DOHH2 (cell line): ENCODE measurements around the gene WDR7.

ENCODE experiments used
- H3F3A ChIP-seq: fragments of 200-600 bp; sonication (generic), shearing (Covaris generic); 2 replicates; pipeline ENCODE4 v1.6.0; 2016; ENCODE audit warnings: antibody characterized with exemption, mild to moderate bottlenecking; ENCODE audit not compliant: control insufficient read depth, insufficient read depth
- H3K27ac ChIP-seq: fragments of 200-600 bp; sonication (generic); 2 replicates; pipeline ENCODE4 v1.5.1; 2014; ENCODE audit warnings: low read depth, mild to moderate bottlenecking, low read length, moderate library complexity
- H3K27me3 ChIP-seq: fragments of 200-600 bp; sonication (generic); 2 replicates; pipeline ENCODE4 v1.6.1; 2014; ENCODE audit warnings: mild to moderate bottlenecking, low read length, mixed read lengths; ENCODE audit not compliant: control insufficient read depth
- H3K36me3 ChIP-seq: fragments of 200-600 bp; sonication (generic); 2 replicates; pipeline ENCODE4 v1.6.1; 2014; ENCODE audit warnings: mild to moderate bottlenecking, low read length, moderate library complexity, mixed read lengths; ENCODE audit not compliant: control insufficient read depth
- H3K4me1 ChIP-seq: fragments of 200-600 bp; sonication (generic); 2 replicates; pipeline ENCODE4 v1.6.1; 2014; ENCODE audit warnings: mild to moderate bottlenecking, low read length, mixed read lengths; ENCODE audit not compliant: control insufficient read depth
- H3K4me2 ChIP-seq: fragments of 200-600 bp; sonication (generic); 2 replicates; pipeline ENCODE4 v1.6.0; 2014; ENCODE audit warnings: mild to moderate bottlenecking, low read length, moderate library complexity
- H3K4me3 ChIP-seq: fragments of 200-600 bp; sonication (generic); 2 replicates; pipeline ENCODE4 v1.5.1; 2014; ENCODE audit warnings: mild to moderate bottlenecking, low read length, mixed read lengths
- H3K79me2 ChIP-seq: fragments of 200-600 bp; sonication (generic); 2 replicates; pipeline ENCODE4 v1.6.1; 2014; ENCODE audit warnings: mild to moderate bottlenecking, low read length, mixed read lengths; ENCODE audit not compliant: control insufficient read depth
- H3K9me2 ChIP-seq: fragments of 200-600 bp; sonication (generic); replicated peaks from 2 replicates; pipeline ENCODE4 v1.6.1; 2014; ENCODE audit warnings: mild to moderate bottlenecking, low read length, mixed read lengths; ENCODE audit not compliant: control insufficient read depth
- H3K9me3 ChIP-seq: fragments of 200-600 bp; sonication (generic); 2 replicates; pipeline ENCODE4 v1.6.1; 2014; ENCODE audit warnings: antibody characterized with exemption, low read length, mixed read lengths; ENCODE audit not compliant: control insufficient read depth, insufficient read depth
- H4K20me1 ChIP-seq: fragments of 200-600 bp; sonication (generic); 2 replicates; pipeline ENCODE4 v1.6.0; 2014; ENCODE audit warnings: low read depth, mild to moderate bottlenecking, antibody characterized with exemption, low read length, moderate library complexity; ENCODE audit not compliant: control insufficient read depth, insufficient read depth
- CTCF ChIP-seq: fragments of 200-600 bp; sonication (generic); IDR thresholded peaks from one replicate; pipeline ENCODE4 v1.5.1; 2014; ENCODE audit warnings: antibody characterized with exemption, mild to moderate bottlenecking, low read depth, low read length; ENCODE audit not compliant: poor library complexity, severe bottlenecking
- EZH2phosphoT487 ChIP-seq: fragments of 200-600 bp; sonication (generic); IDR thresholded peaks from 2 replicates; pipeline ENCODE4 v1.6.1; 2017; ENCODE audit warnings: borderline replicate concordance, mild to moderate bottlenecking, antibody characterized with exemption, low read length, moderate library complexity, mixed read lengths

Gene WDR7

GRCh38 chr18:57008001-57008686, 357.0 kb downstream of the WDR7 start:
- no peaks in the 10 kb centered on the region for H3K27me3 ChIP-seq
- H3K4me2 ChIP-seq: no peak overlapping the region
- no peaks in the 10 kb centered on the region for H3K9me3 ChIP-seq
- H3K4me1 ChIP-seq: no peaks in the 10 kb centered on the region
- no peak overlapping the region for H3K27ac ChIP-seq
- no peaks in the 10 kb centered on the region for H3K9me2 ChIP-seq
- no peak overlapping the region for H3K4me3 ChIP-seq
- no peaks in the 10 kb centered on the region for H3K36me3 ChIP-seq
- no peaks in the 10 kb centered on the region; the same call in 1 of the 2 replicates for H3F3A ChIP-seq
- no peak for TF ChIP-seq EZH2phosphoT487
- TF ChIP-seq CTCF: no peak
- no peaks in the 10 kb centered on the region for H4K20me1 ChIP-seq
- no peaks in the 10 kb centered on the region for H3K79me2 ChIP-seq

GRCh38 chr18:57009844-57010243, 358.7 kb downstream of the WDR7 start:
- no peaks in the 10 kb centered on the region for H3K9me3 ChIP-seq
- no peaks in the 10 kb centered on the region for H3K79me2 ChIP-seq

GRCh38 chr18:57014772-57015413, 363.7 kb downstream of the WDR7 start:
- Histone ChIP-seq H3K4me2 (no peak overlapping the region), H3K27me3 (peaks cover 6% of the 10 kb centered on the region), H3K79me2 (no peaks in the 10 kb centered on the region), H3K9me3 (no peaks in the 10 kb centered on the region), H3K36me3 (no peaks in the 10 kb centered on the region), H3K4me3 (no peak overlapping the region), H3K4me1 (peaks cover 29% of the 10 kb centered on the region), H4K20me1 (no peaks in the 10 kb centered on the region), H3K27ac (no peak overlapping the region), H3K9me2 (no peaks in the 10 kb centered on the region), H3F3A (0 out of 2 replicates have a peak, but pooled peaks cover 3% of the 10 kb centered on the region)
- TF ChIP-seq EZH2phosphoT487 (no peak), CTCF (no peak)

More at GRCh38 chr18:57009844-57010243, 358.7 kb downstream of the WDR7 start:
- TF ChIP-seq EZH2phosphoT487 (no peak), CTCF (no peak)
- H3K9me2 ChIP-seq: no peaks in the 10 kb centered on the region
- no peak overlapping the region for H3K4me3 ChIP-seq
- no peaks in the 10 kb centered on the region for H3K4me1 ChIP-seq
- no peak overlapping the region for H3K4me2 ChIP-seq
- H3F3A ChIP-seq: no peaks in the 10 kb centered on the region; the same call in 1 of the 2 replicates
- peaks cover under 1% of the 10 kb centered on the region for H3K27me3 ChIP-seq
- no peaks in the 10 kb centered on the region for H3K36me3 ChIP-seq
- no peaks in the 10 kb centered on the region for H4K20me1 ChIP-seq
- no peak overlapping the region for H3K27ac ChIP-seq
